Pons (tissue), 1 donor: Measurements from ENCODE around the gene AGPAT3.
"Not testable (repeated sequence)": the region's sequence is repeated elsewhere in the genome, so short reads cannot be mapped to it uniquely, and the experiment has no call there.

Experiments used
- DNase-seq: peaks from one replicate; pipeline ENCODE4 v3.0.0-alpha.2; 2016; ENCODE audit warnings: low spot score

AGPAT3 gene

GRCh38 chr21:43864962-43865539 is at the start of gene AGPAT3:
Gene AGPAT3, plus strand, starts transcription at chr21:43865223. Its CDS starts 94,459 bp downstream, at chr21:43959682.
- no peak for DNase-seq

GRCh38 chr21:43815991-43816390 is 49.0 kb upstream of the AGPAT3 start:
- DNase-seq = no peak

GRCh38 chr21:43816611-43817071 is 48.4 kb upstream of the AGPAT3 start:
- no peak for DNase-seq

- no peak for DNase-seq
Observed at GRCh38 chr21:43817157-43818086, 47.6 kb upstream of the AGPAT3 start.

GRCh38 chr21:43818685-43819084 is 46.3 kb upstream of the AGPAT3 start:
- peak; percentile 79 for DNase-seq

- DNase-seq = no peak
Observed at GRCh38 chr21:43819511-43820405, 45.3 kb upstream of the AGPAT3 start.

GRCh38 chr21:43820466-43820865 is 44.6 kb upstream of the AGPAT3 start:
- DNase-seq = no peak

GRCh38 chr21:43822166-43822565 is 42.9 kb upstream of the AGPAT3 start:
- DNase-seq = not testable (repeated sequence)

- DNase-seq = not testable (repeated sequence)
Observed at GRCh38 chr21:43822741-43823140, 42.3 kb upstream of the AGPAT3 start.

GRCh38 chr21:43824333-43825241 is 40.4 kb upstream of the AGPAT3 start:
- no peak for DNase-seq

GRCh38 chr21:43825242-43825935 is 39.6 kb upstream of the AGPAT3 start:
- no peak for DNase-seq

GRCh38 chr21:43825936-43826622 is 38.9 kb upstream of the AGPAT3 start:
- DNase-seq = no peak

- DNase-seq = no peak
Observed at GRCh38 chr21:43826623-43826974, 38.4 kb upstream of the AGPAT3 start.

GRCh38 chr21:43827015-43827611 is 37.9 kb upstream of the AGPAT3 start:
- DNase-seq = no peak

- no peak for DNase-seq
Observed at GRCh38 chr21:43829161-43829560, 35.9 kb upstream of the AGPAT3 start.

- no peak for DNase-seq
Observed at GRCh38 chr21:43829575-43830119, 35.4 kb upstream of the AGPAT3 start.

- DNase-seq = no peak
Observed at GRCh38 chr21:43832158-43832550, 32.9 kb upstream of the AGPAT3 start.

- no peak for DNase-seq
Observed at GRCh38 chr21:43832648-43833047, 32.4 kb upstream of the AGPAT3 start.
